K562 (cell line): ENCODE results near the gene TEX14. TPM values are rescaled to one million over a fixed set of nuclear protein-coding genes. Genes with fewer than 3 reads are reported as not detected.

Experiments
- ARHGAP35 ChIP-seq: fragments of 450-650 bp; IDR thresholded peaks from 2 replicates; pipeline ENCODE4 v1.6.1; 2018; ENCODE audit not compliant: partially characterized antibody
- C11orf30 ChIP-seq: fragments of 450-650 bp; IDR thresholded peaks from 2 replicates; pipeline ENCODE4 v1.6.1; 2016; ENCODE audit warnings: low read depth, mild to moderate bottlenecking
- DDX20 ChIP-seq: fragments of 450-650 bp; IDR thresholded peaks from 2 replicates; pipeline ENCODE4 v1.6.1; 2016; ENCODE audit warnings: missing genetic modification characterization, low read depth, mild to moderate bottlenecking, missing compliant biosample characterization, moderate library complexity
- ETV5 ChIP-seq: sonication (generic); formaldehyde crosslinking; IDR thresholded peaks from 2 replicates; pipeline ENCODE4 v1.4.0; 2020; ENCODE audit warnings: low read depth, mild to moderate bottlenecking, missing genetic modification reagents
- MAFK ChIP-seq: IDR thresholded peaks from 2 replicates; pipeline ENCODE4 v1.6.1; 2011; ENCODE audit warnings: low read length, improper control_type of control experiment
- SP1 ChIP-seq: sonication (generic); formaldehyde crosslinking; IDR thresholded peaks from 2 replicates; pipeline ENCODE4 v1.8.1; 2022; ENCODE audit warnings: mild to moderate bottlenecking, missing genetic modification reagents
- TGIF2 ChIP-seq: sonication (generic); formaldehyde crosslinking; IDR thresholded peaks from 2 replicates; pipeline ENCODE4 v1.8.1; 2022; ENCODE audit warnings: mild to moderate bottlenecking, missing genetic modification reagents, moderate library complexity
- THAP12 ChIP-seq: fragments of 250-450 bp; sonication (Bioruptor Pico); IDR thresholded peaks from 2 replicates; pipeline ENCODE4 v1.9.0; 2021; ENCODE audit warnings: mild to moderate bottlenecking, inconsistent platforms
- TSC22D4 ChIP-seq: fragments of 450-650 bp; IDR thresholded peaks from 2 replicates; pipeline ENCODE4 v1.6.1; 2016; ENCODE audit warnings: missing genetic modification characterization, missing biosample characterization, control low read depth
- XRCC3 ChIP-seq: fragments of 450-650 bp; IDR thresholded peaks from 2 replicates; pipeline ENCODE4 v1.6.1; 2017; ENCODE audit warnings: mild to moderate bottlenecking, moderate library complexity
- XRCC4 ChIP-seq: IDR thresholded peaks from one replicate; pipeline ENCODE4 v1.6.1; 2011; ENCODE audit not compliant: insufficient read depth, insufficient read length; ENCODE audit errors: extremely low read depth
- ZNF436 ChIP-seq: fragments of 250-450, 450-650 bp; sonication (Bioruptor Pico); formaldehyde crosslinking; IDR thresholded peaks from 2 replicates; pipeline ENCODE4 v1.7.0; 2020; ENCODE audit warnings: mild to moderate bottlenecking
- polyA plus RNA-seq, 8 experiments: library from polyadenylated mRNA; depleted of rRNA in 4 of 8; stranded (reverse) in 5 of 8; unstranded in 3 of 8; fragments of >200 nt; fragmentation: Nextera tagmentation in 2 of 8; fragmentation: Illumina TruSeq in 1 of 8; extraction: Ambion mirVana in 2 of 8; extraction: Trizol in 1 of 8; gene quantifications; 2 replicates each; pipeline versions ENCODE4 v1.2.1 to v1.2.3, GENCODE V29; 2011 to 2014; ENCODE audit warnings: inconsistent platforms in 1 of 8, missing spikeins in 1 of 8
- total RNA-seq, 7 experiments: library from RNA; depleted of rRNA in 6 of 7; stranded (reverse); fragments of >200 nt in 6 of 7; fragmentation: Illumina TruSeq in 2 of 7; extraction: Trizol in 2 of 7; gene quantifications; 2 replicates each; pipeline versions ENCODE4 v1.2.1 to v1.2.3, GENCODE V29; 2011 to 2021; ENCODE audit warnings: low replicate concordance in 1 of 7
- TF ChIP-seq, protein P1 (sequence below), 2 experiments: fragments of 450-650 bp; conservative IDR thresholded peaks; 2 replicates each; pipeline ENCODE4 v1.6.1; 2017; ENCODE audit warnings: mild to moderate bottlenecking in 2 of 2, moderate library complexity in 2 of 2
- TF ChIP-seq, protein P2 (sequence below): fragments of 250-450 bp; sonication (Bioruptor Pico); IDR thresholded peaks from 2 replicates; pipeline ENCODE4 v1.5.0; 2021
- TF ChIP-seq, protein P3 (sequence below): fragments of 450-650 bp; IDR thresholded peaks from 2 replicates; pipeline ENCODE4 v1.6.1; 2017; ENCODE audit warnings: antibody characterized with exemption
- TF ChIP-seq, protein P4 (sequence below): sonication (generic); formaldehyde crosslinking; IDR thresholded peaks from 2 replicates; pipeline ENCODE4 v1.8.0; 2023; ENCODE audit warnings: mild to moderate bottlenecking, missing genetic modification reagents

TEX14 gene
- total and polyA plus RNA-seq, 9 of the 15 experiments (the other 6 are each of a cell fraction or from before 2014, with no cell fraction given), result 0.05 to 0.12 (median 0.09) TPM; not detected in 1

DNA sequence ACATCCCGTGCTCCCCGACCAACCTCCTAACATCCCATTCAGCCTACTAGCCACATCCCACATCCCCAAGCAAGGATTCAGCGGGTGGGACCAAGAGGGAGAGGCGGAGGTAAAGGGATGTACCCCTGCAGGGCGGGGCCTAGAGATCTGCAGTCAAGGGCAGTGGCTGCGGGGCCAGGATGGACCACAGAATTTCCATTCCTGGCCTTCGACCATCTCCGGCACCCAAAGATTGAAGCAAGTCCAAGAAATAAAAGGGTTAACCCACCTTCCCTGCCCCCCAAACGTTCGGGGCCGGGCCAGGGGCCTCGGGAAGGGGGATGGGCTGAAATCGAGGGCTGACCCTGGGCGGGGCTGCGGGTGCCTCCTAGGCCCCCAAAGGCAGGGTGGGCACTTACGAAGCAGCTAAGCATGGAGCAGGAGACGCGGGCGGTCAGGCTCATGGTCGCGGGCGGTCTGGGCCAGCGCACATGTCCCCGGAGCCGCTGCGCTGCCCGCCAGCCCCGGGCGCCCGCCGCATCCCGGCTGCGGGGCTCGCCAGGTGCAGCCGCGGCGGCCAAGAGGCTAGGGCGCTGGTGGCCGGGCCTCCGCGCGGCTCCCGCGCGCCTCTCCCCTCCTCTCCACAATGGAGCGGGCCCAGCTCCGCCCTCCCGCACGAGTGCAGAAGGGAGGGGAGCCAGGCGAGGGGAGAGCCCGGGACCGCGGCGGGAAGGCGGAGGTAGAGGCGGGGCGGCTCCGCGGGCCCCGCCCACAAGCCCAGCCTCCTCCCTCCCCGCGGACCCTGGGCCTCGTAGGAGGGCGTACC is 177.7 kb downstream of the TEX14 start, which contains the start of gene MTMR4 (continued):
- TF ChIP-seq ETV5, result no peak
- TF ChIP-seq THAP12, result peak; percentile 80; the same call in 1 of the 2 replicates
- no peak for TF ChIP-seq XRCC3
- TF ChIP-seq, protein P1, sequence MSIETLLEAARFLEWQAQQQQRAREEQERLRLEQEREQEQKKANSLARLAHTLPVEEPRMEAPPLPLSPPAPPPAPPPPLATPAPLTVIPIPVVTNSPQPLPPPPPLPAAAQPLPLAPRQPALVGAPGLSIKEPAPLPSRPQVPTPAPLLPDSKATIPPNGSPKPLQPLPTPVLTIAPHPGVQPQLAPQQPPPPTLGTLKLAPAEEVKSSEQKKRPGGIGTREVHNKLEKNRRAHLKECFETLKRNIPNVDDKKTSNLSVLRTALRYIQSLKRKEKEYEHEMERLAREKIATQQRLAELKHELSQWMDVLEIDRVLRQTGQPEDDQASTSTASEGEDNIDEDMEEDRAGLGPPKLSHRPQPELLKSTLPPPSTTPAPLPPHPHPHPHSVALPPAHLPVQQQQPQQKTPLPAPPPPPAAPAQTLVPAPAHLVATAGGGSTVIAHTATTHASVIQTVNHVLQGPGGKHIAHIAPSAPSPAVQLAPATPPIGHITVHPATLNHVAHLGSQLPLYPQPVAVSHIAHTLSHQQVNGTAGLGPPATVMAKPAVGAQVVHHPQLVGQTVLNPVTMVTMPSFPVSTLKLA (conservative IDR thresholded peaks at IDR 0.05), result no peak
- TF ChIP-seq ZNF436 (CRISPR knock-in tag), result no peak
- no peak for TF ChIP-seq C11orf30
- TF ChIP-seq, protein P2, sequence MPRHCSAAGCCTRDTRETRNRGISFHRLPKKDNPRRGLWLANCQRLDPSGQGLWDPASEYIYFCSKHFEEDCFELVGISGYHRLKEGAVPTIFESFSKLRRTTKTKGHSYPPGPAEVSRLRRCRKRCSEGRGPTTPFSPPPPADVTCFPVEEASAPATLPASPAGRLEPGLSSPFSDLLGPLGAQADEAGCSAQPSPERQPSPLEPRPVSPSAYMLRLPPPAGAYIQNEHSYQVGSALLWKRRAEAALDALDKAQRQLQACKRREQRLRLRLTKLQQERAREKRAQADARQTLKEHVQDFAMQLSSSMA (CRISPR knock-in tag), result 0 out of 2 replicates have a peak, but pooled peaks have one; percentile 29
- peak; percentile 43; the same call in 1 of the 2 replicates for TF ChIP-seq SP1 (CRISPR knock-in tag)
- no peak for TF ChIP-seq XRCC4
- TF ChIP-seq, protein P3, sequence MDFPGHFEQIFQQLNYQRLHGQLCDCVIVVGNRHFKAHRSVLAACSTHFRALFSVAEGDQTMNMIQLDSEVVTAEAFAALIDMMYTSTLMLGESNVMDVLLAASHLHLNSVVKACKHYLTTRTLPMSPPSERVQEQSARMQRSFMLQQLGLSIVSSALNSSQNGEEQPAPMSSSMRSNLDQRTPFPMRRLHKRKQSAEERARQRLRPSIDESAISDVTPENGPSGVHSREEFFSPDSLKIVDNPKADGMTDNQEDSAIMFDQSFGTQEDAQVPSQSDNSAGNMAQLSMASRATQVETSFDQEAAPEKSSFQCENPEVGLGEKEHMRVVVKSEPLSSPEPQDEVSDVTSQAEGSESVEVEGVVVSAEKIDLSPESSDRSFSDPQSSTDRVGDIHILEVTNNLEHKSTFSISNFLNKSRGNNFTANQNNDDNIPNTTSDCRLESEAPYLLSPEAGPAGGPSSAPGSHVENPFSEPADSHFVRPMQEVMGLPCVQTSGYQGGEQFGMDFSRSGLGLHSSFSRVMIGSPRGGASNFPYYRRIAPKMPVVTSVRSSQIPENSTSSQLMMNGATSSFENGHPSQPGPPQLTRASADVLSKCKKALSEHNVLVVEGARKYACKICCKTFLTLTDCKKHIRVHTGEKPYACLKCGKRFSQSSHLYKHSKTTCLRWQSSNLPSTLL, result no peak
- no peak for TF ChIP-seq TGIF2 (CRISPR knock-in tag)
- TF ChIP-seq, protein P4, sequence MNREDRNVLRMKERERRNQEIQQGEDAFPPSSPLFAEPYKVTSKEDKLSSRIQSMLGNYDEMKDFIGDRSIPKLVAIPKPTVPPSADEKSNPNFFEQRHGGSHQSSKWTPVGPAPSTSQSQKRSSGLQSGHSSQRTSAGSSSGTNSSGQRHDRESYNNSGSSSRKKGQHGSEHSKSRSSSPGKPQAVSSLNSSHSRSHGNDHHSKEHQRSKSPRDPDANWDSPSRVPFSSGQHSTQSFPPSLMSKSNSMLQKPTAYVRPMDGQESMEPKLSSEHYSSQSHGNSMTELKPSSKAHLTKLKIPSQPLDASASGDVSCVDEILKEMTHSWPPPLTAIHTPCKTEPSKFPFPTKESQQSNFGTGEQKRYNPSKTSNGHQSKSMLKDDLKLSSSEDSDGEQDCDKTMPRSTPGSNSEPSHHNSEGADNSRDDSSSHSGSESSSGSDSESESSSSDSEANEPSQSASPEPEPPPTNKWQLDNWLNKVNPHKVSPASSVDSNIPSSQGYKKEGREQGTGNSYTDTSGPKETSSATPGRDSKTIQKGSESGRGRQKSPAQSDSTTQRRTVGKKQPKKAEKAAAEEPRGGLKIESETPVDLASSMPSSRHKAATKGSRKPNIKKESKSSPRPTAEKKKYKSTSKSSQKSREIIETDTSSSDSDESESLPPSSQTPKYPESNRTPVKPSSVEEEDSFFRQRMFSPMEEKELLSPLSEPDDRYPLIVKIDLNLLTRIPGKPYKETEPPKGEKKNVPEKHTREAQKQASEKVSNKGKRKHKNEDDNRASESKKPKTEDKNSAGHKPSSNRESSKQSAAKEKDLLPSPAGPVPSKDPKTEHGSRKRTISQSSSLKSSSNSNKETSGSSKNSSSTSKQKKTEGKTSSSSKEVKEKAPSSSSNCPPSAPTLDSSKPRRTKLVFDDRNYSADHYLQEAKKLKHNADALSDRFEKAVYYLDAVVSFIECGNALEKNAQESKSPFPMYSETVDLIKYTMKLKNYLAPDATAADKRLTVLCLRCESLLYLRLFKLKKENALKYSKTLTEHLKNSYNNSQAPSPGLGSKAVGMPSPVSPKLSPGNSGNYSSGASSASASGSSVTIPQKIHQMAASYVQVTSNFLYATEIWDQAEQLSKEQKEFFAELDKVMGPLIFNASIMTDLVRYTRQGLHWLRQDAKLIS (CRISPR knock-in tag), result no peak
- no peak for TF ChIP-seq TSC22D4 (tag)
- no peak for TF ChIP-seq ARHGAP35
- no peak for TF ChIP-seq DDX20 (tag)
- no peak for TF ChIP-seq MAFK
